Body of pancreas (tissue), 4 donors: ENCODE results near the gene FUT8.

Experiments
- POLR2A ChIP-seq, 3 donors: fragments of 450-650 bp; IDR thresholded peaks; one replicate each; pipeline ENCODE4 v1.6.1; 2016; ENCODE audit warnings: antibody characterized with exemption in 3 of 3, mild to moderate bottlenecking in 2 of 3
- TF ChIP-seq, protein P1 (sequence below), 7 experiments: fragments of 450-650 bp in 4 of 7; fragments of 200-600 bp in 3 of 7; sonication (generic) in 3 of 7; IDR thresholded peaks; one replicate each; pipeline ENCODE4 v1.5.1; 2016 to 2019; ENCODE audit warnings: antibody characterized with exemption in 7 of 7

- TF ChIP-seq, protein P1, sequence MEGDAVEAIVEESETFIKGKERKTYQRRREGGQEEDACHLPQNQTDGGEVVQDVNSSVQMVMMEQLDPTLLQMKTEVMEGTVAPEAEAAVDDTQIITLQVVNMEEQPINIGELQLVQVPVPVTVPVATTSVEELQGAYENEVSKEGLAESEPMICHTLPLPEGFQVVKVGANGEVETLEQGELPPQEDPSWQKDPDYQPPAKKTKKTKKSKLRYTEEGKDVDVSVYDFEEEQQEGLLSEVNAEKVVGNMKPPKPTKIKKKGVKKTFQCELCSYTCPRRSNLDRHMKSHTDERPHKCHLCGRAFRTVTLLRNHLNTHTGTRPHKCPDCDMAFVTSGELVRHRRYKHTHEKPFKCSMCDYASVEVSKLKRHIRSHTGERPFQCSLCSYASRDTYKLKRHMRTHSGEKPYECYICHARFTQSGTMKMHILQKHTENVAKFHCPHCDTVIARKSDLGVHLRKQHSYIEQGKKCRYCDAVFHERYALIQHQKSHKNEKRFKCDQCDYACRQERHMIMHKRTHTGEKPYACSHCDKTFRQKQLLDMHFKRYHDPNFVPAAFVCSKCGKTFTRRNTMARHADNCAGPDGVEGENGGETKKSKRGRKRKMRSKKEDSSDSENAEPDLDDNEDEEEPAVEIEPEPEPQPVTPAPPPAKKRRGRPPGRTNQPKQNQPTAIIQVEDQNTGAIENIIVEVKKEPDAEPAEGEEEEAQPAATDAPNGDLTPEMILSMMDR (IDR thresholded peaks at IDR 0.05), result no peak
- TF ChIP-seq POLR2A (IDR thresholded peaks at IDR 0.05), result no peak
Observed at GRCh38 chr14:65456247-65456646, 43.7 kb downstream of the FUT8 start.
